GM18870 (cell line): ENCODE measurements around the gene SEC63.
"Not testable (repeated sequence)": the region's sequence is repeated elsewhere in the genome, so short reads cannot be mapped to it uniquely, and the experiment has no call there.

Experiments used
- ATAC-seq: cut with Tn5 transposase; IDR thresholded peaks from one replicate; pipeline ENCODE4 v1.9.1; 2021; ENCODE audit warnings: moderate library complexity; ENCODE audit not compliant: unreplicated experiment

The SEC63 gene

GRCh38 chr6:107932580-107932979, 25.4 kb downstream of the SEC63 start:
- ATAC-seq = no peak

GRCh38 chr6:107931894-107932293, 26.1 kb downstream of the SEC63 start:
- ATAC-seq = no peak

- no peak for ATAC-seq
These were observed 29.0 kb downstream of the SEC63 start for GRCh38 chr6:107928984-107929383.

- ATAC-seq = not testable (repeated sequence)
These were observed 31.1 kb downstream of the SEC63 start for GRCh38 chr6:107926697-107927544.

GRCh38 chr6:107917451-107918375, 40.3 kb downstream of the SEC63 start:
- ATAC-seq = no peak

- not testable (repeated sequence) for ATAC-seq
These were observed 41.0 kb downstream of the SEC63 start for GRCh38 chr6:107916961-107917360.

GRCh38 chr6:107911692-107912091, 46.3 kb downstream of the SEC63 start:
- no peak for ATAC-seq

- no peak for ATAC-seq
These were observed 63.1 kb downstream of the SEC63 start for GRCh38 chr6:107894809-107895396.

- ATAC-seq = not testable (repeated sequence)
These were observed 67.6 kb downstream of the SEC63 start for GRCh38 chr6:107890431-107890830.

- not testable (repeated sequence) for ATAC-seq
These were observed 72.1 kb downstream of the SEC63 start for GRCh38 chr6:107885950-107886349.

- ATAC-seq = no peak
These were observed 78.1 kb downstream of the SEC63 start for GRCh38 chr6:107879941-107880340.

- no peak for ATAC-seq
These were observed 80.0 kb downstream of the SEC63 start for GRCh38 chr6:107877968-107878367.

GRCh38 chr6:107871976-107872375, 86.0 kb downstream of the SEC63 start:
- no peak for ATAC-seq

GRCh38 chr6:107871512-107871911, 86.5 kb downstream of the SEC63 start:
- ATAC-seq = not testable (repeated sequence)

- no peak for ATAC-seq
These were observed 87.0 kb downstream of the SEC63 start for GRCh38 chr6:107871016-107871415.

- ATAC-seq = no peak
These were observed 87.6 kb downstream of the SEC63 start for GRCh38 chr6:107870381-107870780.

- no peak for ATAC-seq
These were observed 88.1 kb downstream of the SEC63 start for GRCh38 chr6:107869871-107870270.

- ATAC-seq = no peak
These were observed 89.0 kb downstream of the SEC63 start for GRCh38 chr6:107868867-107869611.

GRCh38 chr6:107867302-107867615, 90.7 kb downstream of the SEC63 start:
- no peak for ATAC-seq

- ATAC-seq = no peak
These were observed 91.3 kb downstream of the SEC63 start for GRCh38 chr6:107866606-107867301.
